HG02870 (cell line): ENCODE results near the gene LLCFC1.

Experiments
- ATAC-seq: cut with Tn5 transposase; IDR thresholded peaks from one replicate; pipeline ENCODE4 v1.9.1; 2021; ENCODE audit warnings: mild to moderate bottlenecking, moderate library complexity; ENCODE audit not compliant: unreplicated experiment

Gene LLCFC1

GRCh38 chr7:142910031-142910433 lies 29.3 kb upstream of the LLCFC1 start:
- no peak for ATAC-seq

GRCh38 chr7:142910481-142910880 lies 28.8 kb upstream of the LLCFC1 start:
- no peak for ATAC-seq

- ATAC-seq = no peak
These were observed 26.2 kb upstream of the LLCFC1 start for GRCh38 chr7:142913051-142913450.

GRCh38 chr7:142913566-142913965 lies 25.7 kb upstream of the LLCFC1 start:
- no peak for ATAC-seq

- no peak for ATAC-seq
These were observed 25.2 kb upstream of the LLCFC1 start for GRCh38 chr7:142914121-142914520.

GRCh38 chr7:142915315-142915714 lies 24.0 kb upstream of the LLCFC1 start:
- ATAC-seq = no peak

- ATAC-seq = no peak
These were observed 22.8 kb upstream of the LLCFC1 start for GRCh38 chr7:142916508-142916907.

- ATAC-seq = no peak
These were observed 21.8 kb upstream of the LLCFC1 start for GRCh38 chr7:142917447-142917846.

- ATAC-seq = no peak
These were observed 20.4 kb upstream of the LLCFC1 start for GRCh38 chr7:142918901-142919300.

- no peak for ATAC-seq
These were observed 19.6 kb upstream of the LLCFC1 start for GRCh38 chr7:142919656-142920055.

- no peak for ATAC-seq
These were observed 15.9 kb upstream of the LLCFC1 start for GRCh38 chr7:142923391-142923790.

GRCh38 chr7:142925413-142925812 lies 13.9 kb upstream of the LLCFC1 start:
- ATAC-seq = no peak

GRCh38 chr7:142927085-142927745 lies 12.1 kb upstream of the LLCFC1 start:
- ATAC-seq = no peak

GRCh38 chr7:142927949-142928348 lies 11.3 kb upstream of the LLCFC1 start:
- no peak for ATAC-seq

GRCh38 chr7:142930126-142930730 lies 9.1 kb upstream of the LLCFC1 start:
- ATAC-seq = no peak

GRCh38 chr7:142932386-142933091 lies 6.7 kb upstream of the LLCFC1 start:
- no peak for ATAC-seq

- ATAC-seq = no peak
These were observed 6.2 kb upstream of the LLCFC1 start for GRCh38 chr7:142933092-142933475.

GRCh38 chr7:142933624-142934023 lies 5.7 kb upstream of the LLCFC1 start, which contains the start of gene TRPV5:
Gene TRPV5, minus strand, starts transcription at chr7:142933746. Its CDS starts 287 bp downstream, at chr7:142933459.
- ATAC-seq = no peak

GRCh38 chr7:142934056-142934455 lies 5.2 kb upstream of the LLCFC1 start:
- no peak for ATAC-seq

GRCh38 chr7:142935941-142936565 lies 3.2 kb upstream of the LLCFC1 start:
- ATAC-seq = no peak

GRCh38 chr7:142938611-142939010 lies 673 bp upstream of the LLCFC1 start:
- no peak for ATAC-seq
